Urothelium cell line (cell line): ENCODE data around the gene IRF6.
A peak's percentile ranks its signal among the peaks of the same experiment; 100 is the strongest.

Experiments
- DNase-seq: peaks from one replicate; pipeline ENCODE4 v3.0.0; 2011; ENCODE audit warnings: low spot score, mixed read lengths
- FAIRE-seq: peaks from 2 replicates; lab custom pipeline; 2011; peaks lifted over from hg19 to GRCh38; lab: Jason Lieb, UNC

IRF6 gene

DNA sequence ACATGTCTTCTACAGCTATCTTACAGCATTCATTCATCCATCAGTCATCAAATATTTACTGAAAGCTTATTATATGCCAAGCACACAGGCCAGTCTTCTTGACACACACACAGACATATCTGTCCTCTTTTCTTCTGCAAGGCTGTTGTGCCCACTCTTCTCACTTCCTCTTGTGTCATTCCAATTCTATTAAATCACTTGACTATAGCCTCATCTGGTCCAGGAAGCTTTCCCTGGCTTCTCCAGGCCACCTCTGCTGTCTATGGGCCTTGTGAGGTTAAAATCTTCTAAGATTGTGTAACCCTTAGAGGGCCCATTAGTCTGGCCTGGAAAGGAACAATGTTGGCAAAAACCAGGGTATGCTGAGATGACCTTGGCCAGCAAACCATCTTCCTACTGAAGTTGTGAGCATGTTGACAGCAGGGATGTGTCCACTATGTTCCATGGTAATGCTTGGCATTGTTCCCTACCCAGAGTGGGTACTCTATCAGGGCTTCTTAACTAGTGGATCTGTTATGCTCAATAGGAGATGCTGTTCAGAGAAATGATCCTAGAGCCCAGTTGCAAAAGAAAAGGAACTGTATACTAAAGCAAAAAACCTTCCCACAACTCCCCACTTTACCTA, 44.8 kb downstream of the IRF6 start:
- FAIRE-seq: no peak
- DNase-seq: no peak

DNA sequence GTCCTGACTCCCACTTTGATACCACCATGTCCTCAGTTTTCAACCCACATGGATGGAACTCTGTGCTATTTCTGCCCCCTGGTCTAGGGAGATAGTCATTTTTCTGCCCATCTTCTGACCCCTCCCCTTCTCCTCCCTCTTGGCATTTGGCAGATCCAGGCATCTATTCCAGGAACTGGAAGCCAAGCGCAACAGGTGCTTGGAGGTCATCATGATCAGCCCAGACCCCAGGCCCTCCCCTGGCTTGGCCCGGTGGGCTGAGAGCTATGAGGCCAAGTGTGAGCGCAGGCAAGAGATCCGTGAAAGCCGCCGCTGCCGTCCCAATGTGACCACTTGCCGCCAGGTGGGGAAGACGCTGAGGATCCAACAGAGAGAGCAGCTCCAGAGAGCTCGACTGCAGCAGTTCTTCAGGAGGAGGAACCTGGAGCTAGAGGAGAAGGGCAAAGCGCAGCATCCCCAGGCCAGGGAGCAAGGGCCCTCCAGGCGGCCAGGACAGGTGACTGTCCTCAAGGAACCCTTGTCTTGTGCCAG, 46.0 kb downstream of the IRF6 start:
- FAIRE-seq (no peak), DNase-seq (no peak)

- DNase-seq: no peak
- FAIRE-seq: no peak
These were observed 47.5 kb downstream of the IRF6 start for GRCh38 chr1:209758400-209758799.

- DNase-seq (no peak), FAIRE-seq (no peak)
These were observed 49.1 kb downstream of the IRF6 start for GRCh38 chr1:209756615-209757445.

DNA sequence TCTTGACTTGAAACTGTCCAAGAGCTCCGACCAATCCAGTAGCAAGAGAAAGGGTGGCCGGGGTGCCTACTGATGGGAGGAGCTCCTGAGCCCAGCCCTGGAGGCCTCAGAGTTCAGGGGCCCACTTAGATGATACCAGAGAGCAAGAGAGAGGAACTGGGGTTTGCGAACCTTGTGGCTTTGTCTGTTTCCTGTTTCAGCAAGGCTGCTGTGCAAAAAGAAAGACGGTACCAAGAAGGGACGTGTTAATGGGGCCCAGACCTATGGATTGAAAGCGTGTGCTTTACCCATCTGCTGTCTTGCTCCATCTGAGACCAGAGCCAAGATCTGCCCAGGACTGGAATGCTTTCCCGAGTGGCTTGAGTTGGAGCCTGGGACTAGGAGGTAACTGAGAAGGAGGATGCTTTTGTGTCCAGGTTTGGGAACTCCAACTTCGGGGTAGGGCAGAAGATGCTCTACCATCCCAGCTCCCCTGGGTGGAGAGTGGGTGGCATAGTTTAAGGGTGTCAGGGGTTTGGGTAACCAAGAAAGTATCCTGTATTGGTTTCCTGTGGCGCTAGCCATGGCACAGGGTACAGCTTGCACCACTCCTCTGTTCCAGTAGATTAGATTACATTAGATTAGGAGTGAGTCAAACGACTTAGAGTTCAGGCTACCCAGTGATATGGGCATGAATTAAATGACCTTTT, 49.9 kb downstream of the IRF6 start, which contains the start of gene TRAF3IP3:
TSS of gene TRAF3IP3 (plus strand) at position 128 of the 689 bp plus-strand sequence. CDS start 3,987 bp downstream, outside the sequence.
- FAIRE-seq: no peak
- no peak for DNase-seq

- DNase-seq (no peak), FAIRE-seq (no peak)
These were observed 50.7 kb downstream of the IRF6 start for GRCh38 chr1:209755256-209755655.

GRCh38 chr1:209752890-209753289, 53.1 kb downstream of the IRF6 start:
- DNase-seq (no peak), FAIRE-seq (no peak)

- DNase-seq (no peak), FAIRE-seq (no peak)
These were observed 54.2 kb downstream of the IRF6 start for GRCh38 chr1:209751627-209752231.

DNA sequence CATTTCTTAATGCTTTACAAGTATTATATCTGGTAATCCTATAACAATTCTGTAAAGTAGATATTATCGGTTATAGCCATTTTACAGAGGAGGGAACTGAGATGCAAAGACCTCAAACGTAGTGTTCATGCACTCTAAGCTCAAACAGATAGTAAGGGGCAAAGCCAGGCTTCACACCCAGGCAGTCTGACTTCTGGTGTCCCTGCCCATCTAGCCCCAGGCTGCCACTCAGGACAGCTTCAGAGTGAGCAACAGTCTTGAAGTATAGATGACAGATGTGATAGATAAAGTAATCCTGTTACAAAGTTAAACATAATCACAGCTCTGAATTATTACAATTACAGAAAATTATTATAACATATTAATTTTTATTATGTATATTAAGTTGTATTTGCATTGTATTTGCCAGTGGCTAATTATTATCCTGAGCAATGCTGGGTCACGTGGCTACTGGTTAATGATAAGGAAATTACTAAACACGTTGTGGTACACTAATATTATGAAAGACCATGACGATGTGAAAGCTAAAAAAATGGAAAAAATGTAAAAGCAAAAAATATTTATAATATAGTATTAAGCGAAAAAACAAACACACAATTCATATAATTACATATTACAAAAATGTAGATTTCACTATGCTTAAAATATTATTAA, 56.1 kb downstream of the IRF6 start:
- DNase-seq (no peak), FAIRE-seq (no peak)

DNA sequence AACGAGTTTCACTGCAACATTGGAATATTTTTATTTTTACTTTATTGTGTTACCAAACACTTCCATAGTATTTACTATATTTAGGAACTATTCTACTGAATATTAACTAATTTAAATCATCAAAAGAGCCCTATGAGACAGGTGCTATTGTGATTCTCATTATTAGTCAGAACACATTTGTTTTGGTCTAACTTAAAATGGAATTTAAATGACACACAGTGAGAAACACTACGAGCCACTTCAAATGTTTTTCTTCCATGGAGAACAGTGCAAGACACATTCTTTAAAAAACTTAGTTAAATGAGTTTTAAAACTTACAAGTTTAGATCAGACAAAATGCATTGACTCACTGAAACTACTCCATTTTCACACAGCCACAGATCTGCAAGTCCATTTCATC, 56.7 kb downstream of the IRF6 start:
- FAIRE-seq (no peak), DNase-seq (no peak)

- FAIRE-seq: no peak
- DNase-seq: no peak
These were observed 57.3 kb downstream of the IRF6 start for GRCh38 chr1:209748620-209749019.

DNA sequence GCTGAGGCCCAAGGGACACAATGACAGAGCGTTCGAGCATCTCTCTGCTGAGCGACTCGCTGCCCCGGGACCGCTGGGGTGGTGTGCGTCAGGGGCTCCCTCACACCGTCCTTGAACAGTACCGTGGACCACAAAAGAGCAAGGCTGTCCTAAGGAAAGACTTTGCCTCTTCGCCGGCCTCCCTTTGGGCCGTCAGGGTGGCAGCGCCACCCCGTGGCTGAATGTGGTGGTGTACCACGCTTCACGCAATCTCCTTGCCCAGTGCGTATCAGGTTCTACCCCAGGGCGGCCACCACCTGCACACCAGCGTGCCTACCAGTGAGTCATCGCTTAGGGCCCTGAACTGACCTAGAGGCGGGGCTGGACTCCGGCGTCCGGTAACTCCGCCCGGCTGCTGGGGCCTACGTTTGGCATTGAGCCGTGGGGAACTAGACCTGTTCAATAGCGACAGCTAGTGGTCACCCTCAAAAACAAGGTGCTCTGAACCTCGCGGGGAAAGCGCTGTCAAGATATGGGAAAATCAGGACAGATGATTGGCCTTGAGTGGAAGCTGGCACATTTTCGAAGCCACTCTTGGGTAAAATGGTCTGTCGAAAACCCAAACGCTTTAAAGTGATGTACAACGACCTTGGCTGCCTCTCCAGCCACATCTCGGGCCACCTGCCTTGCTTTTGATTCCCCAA, 58.2 kb downstream of the IRF6 start:
- DNase-seq (peak; percentile 99), FAIRE-seq (peak; percentile 93)

DNA sequence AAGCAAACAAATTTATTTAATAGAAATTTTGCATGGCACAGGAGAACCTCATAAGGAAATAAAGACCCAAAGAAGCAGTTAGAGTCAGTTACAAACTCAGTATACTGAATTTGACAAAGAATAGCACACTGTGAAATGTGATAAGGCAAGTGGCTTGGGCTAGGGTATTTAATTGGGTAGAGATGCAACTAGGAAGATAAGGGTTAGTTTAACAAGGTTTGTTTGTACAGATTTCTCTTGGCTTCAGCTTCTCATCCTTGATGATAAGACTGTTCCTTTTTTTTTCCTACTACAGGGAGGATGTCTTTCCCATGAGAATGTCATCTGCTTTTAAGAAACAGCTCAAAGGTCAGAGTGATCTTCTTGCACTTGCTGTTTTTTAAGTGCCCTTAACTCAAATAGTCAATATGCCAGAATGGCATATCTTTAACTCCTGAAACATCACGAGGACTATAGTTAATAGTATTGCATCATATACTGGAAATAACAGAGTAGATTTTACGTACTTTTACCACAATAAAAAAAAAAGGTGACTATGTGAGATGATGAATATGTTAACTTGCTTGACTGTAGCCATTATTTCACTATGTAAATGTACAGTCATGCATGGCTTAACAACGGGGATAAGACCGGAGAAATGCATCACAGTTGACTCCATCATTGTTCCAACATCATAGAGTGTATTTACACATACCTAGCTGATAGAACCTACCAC, 59.3 kb downstream of the IRF6 start:
- FAIRE-seq (no peak), DNase-seq (no peak)

- no peak for DNase-seq
- FAIRE-seq: no peak
These were observed 62.8 kb downstream of the IRF6 start for GRCh38 chr1:209743145-209743482.

DNA sequence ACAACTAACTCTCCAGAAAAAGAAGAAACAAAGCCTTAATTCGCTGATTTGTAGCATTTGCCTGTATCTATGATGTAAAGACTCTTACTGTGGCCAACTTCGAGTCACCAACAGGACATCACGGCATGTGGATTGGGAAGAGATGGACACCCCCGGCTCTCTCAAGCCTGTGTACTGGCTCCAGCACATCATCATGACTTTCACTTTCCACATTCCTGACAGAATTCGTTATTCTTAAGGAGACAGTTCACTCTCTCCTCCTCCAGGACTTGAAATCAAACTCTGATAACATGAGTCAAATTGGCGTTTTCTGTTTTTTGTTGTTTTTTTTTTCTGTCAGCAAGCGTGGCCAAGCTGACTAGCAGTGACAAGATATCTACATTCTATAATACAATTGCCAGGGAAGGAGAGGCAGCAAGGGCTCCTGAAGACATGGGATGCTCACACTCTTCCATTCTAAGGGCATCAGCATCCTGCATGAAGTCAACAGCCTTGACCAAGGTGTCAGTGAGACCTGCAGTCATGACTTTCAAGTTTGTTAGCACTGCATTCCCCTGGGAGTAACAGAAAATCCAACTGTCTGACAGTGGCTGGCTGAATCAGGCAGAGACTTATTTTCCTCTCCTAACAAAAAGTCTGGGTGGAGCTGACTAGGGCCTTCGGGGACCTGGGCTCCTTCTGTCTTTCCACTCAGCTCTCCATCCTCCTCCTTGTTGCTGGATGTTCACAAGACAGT, 63.4 kb downstream of the IRF6 start:
- FAIRE-seq (no peak), DNase-seq (no peak)

GRCh38 chr1:209741889-209742288, 64.1 kb downstream of the IRF6 start:
- FAIRE-seq (no peak), DNase-seq (no peak)

- FAIRE-seq: no peak
These were observed 64.7 kb downstream of the IRF6 start for GRCh38 chr1:209741193-209741592.

DNA sequence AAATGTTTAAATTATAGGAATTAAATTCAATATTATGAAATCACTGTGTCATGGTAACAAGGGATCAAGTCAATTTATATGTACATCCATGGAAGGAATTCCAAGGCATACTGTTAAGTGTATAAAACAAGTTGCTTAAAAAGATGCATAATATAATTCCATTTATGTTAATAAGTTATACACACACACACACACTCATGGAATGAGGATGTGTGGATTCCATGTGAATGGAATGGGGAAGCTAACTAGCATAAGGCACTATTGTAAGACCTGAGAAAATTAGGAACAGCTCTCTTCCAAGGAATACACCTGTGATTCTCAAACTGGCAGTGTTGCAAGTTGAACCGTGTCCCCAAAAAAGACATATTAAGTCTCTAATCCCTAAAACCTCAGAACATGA, 67.7 kb downstream of the IRF6 start:
- DNase-seq (no peak), FAIRE-seq (no peak)

More at GRCh38 chr1:209741193-209741592, 64.7 kb downstream of the IRF6 start:
- no peak for DNase-seq

- DNase-seq: no peak
- FAIRE-seq: no peak
These were observed 68.8 kb downstream of the IRF6 start for GRCh38 chr1:209737118-209737505.
